Measurements from ENCODE around the gene SELENOV. TPM values are rescaled to one million over a fixed set of nuclear protein-coding genes. Genes with fewer than 3 reads are reported as not detected.

Gene SELENOV
- total RNA-seq, 1 donor from 2014 or later: not detected

- no peak for DNase-seq (ENCODE audit: low read depth)
Observed at GRCh38 chr19:39518458-39518857, 3.5 kb downstream of the SELENOV start.

GRCh38 chr19:39518975-39519374, 4.0 kb downstream of the SELENOV start:
- DNase-seq (ENCODE audit: low read depth): no peak

GRCh38 chr19:39520541-39521484, 5.9 kb downstream of the SELENOV start:
- DNase-seq (ENCODE audit: low read depth): no peak

GRCh38 chr19:39524495-39524894, 9.6 kb downstream of the SELENOV start:
- peak; percentile 16 for DNase-seq (ENCODE audit: low read depth)

- no peak for DNase-seq (ENCODE audit: low read depth)
Observed at GRCh38 chr19:39525205-39525604, 10.3 kb downstream of the SELENOV start.

GRCh38 chr19:39531834-39532232, 16.9 kb downstream of the SELENOV start:
- DNase-seq (ENCODE audit: low read depth): no peak

GRCh38 chr19:39532233-39533002, 17.5 kb downstream of the SELENOV start, which contains the start of gene EID2B:
EID2B (minus strand) TSS chr19:39532852; CDS start chr19:39532802, 50 bp downstream.
- peak; percentile 96 for DNase-seq (ENCODE audit: low read depth)

GRCh38 chr19:39533003-39533512, 18.1 kb downstream of the SELENOV start:
- no peak for DNase-seq (ENCODE audit: low read depth)

- DNase-seq (ENCODE audit: low read depth): no peak
Observed at GRCh38 chr19:39533791-39534190, 18.9 kb downstream of the SELENOV start.

- DNase-seq (ENCODE audit: low read depth): no peak
Observed at GRCh38 chr19:39539165-39539517, 24.2 kb downstream of the SELENOV start.

- peak; percentile 93 for DNase-seq (ENCODE audit: low read depth)
Observed at GRCh38 chr19:39539518-39540332, 24.8 kb downstream of the SELENOV start, which contains the start of gene EID2. EID2 (minus strand) TSS chr19:39540161; CDS start chr19:39540079, 82 bp downstream.

GRCh38 chr19:39540333-39540673, 25.4 kb downstream of the SELENOV start:
- no peak for DNase-seq (ENCODE audit: low read depth)

- no peak for DNase-seq (ENCODE audit: low read depth)
Observed at GRCh38 chr19:39542206-39542605, 27.3 kb downstream of the SELENOV start.

GRCh38 chr19:39543477-39543857, 28.5 kb downstream of the SELENOV start:
- DNase-seq (ENCODE audit: low read depth): no peak

GRCh38 chr19:39544226-39544903, 29.4 kb downstream of the SELENOV start:
- DNase-seq (ENCODE audit: low read depth): no peak

GRCh38 chr19:39544911-39545310, 30.0 kb downstream of the SELENOV start:
- DNase-seq (ENCODE audit: low read depth): no peak

- DNase-seq (ENCODE audit: low read depth): no peak
Observed at GRCh38 chr19:39546599-39546998, 31.7 kb downstream of the SELENOV start.

GRCh38 chr19:39550197-39550596, 35.3 kb downstream of the SELENOV start:
- no peak for DNase-seq (ENCODE audit: low read depth)

GRCh38 chr19:39553082-39553652, 38.2 kb downstream of the SELENOV start:
- DNase-seq (ENCODE audit: low read depth): no peak

GRCh38 chr19:39554701-39555311, 39.9 kb downstream of the SELENOV start:
- no peak for DNase-seq (ENCODE audit: low read depth)
